HL-60 (cell line): Measurements from ENCODE around the gene STX1A.

Experiments used
- CTCF ChIP-seq: IDR thresholded peaks from one replicate; pipeline ENCODE4 v1.5.1; 2011; ENCODE audit warnings: low read length, control low read depth, inconsistent platforms; ENCODE audit not compliant: insufficient read depth
- GABPA ChIP-seq: IDR thresholded peaks from 2 replicates; pipeline ENCODE4 v1.6.1; 2012; ENCODE audit warnings: low read depth
- SPI1 ChIP-seq: IDR thresholded peaks from 2 replicates; pipeline ENCODE4 v1.6.1; 2012; ENCODE audit warnings: low read depth, mild to moderate bottlenecking, borderline replicate concordance

- TF ChIP-seq CTCF (no peak), SPI1 (no peak), GABPA (no peak)
Measured at GRCh38 chr7:73758581-73759138, 39.2 kb upstream of the STX1A start.
